HG03139 (cell line): Measurements from ENCODE around the gene ZNF77.
"Not testable (repeated sequence)": the region's sequence is repeated elsewhere in the genome, so short reads cannot be mapped to it uniquely, and the experiment has no call there.

ENCODE experiments used
- ATAC-seq: cut with Tn5 transposase; IDR thresholded peaks from one replicate; pipeline ENCODE4 v1.9.1; 2021; ENCODE audit not compliant: unreplicated experiment

ZNF77 gene

GRCh38 chr19:2973229-2973628 is 28.5 kb upstream of the ZNF77 start:
- ATAC-seq: no peak

- ATAC-seq: no peak
Measured at GRCh38 chr19:2970201-2970835, 25.5 kb upstream of the ZNF77 start.

DNA sequence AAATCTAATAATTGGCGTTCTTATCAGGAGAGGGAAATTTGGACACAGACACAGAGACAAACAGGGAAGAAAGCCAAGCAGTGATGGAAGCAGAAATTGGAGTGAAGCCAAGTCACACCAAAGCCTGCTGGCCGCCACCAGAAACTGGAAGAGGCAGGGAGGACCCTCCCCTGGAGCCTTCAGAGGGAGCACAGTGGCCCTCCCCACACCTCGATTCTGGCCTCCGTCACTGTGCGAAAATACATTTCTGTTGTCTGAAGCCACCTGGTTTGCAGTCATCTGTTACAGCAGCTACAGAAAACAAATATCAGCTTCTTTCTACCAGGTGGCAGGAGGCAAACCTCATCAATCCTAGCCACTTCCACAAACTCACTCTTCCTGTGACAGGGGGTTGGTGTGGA is 24.3 kb upstream of the ZNF77 start:
- no peak for ATAC-seq

DNA sequence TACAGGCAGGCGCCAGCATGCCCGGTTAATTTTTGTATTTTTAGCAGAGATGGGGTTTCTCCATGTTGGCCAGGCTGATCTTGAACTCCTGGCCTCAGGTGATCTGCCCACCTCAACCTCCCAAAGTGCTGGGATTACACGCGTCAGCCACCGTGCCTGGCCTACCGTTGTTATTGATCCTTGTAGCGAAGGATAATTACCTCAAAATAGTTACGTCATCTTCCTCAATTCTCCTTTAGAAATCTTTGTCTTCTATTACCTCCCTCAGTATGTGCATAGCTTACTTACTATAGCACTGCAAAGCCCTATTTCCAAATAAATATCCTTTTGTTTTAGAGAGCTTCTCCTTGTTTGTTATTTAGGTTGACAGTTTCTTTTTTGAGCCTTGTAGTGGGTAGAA is 23.2 kb upstream of the ZNF77 start:
- ATAC-seq: no peak

DNA sequence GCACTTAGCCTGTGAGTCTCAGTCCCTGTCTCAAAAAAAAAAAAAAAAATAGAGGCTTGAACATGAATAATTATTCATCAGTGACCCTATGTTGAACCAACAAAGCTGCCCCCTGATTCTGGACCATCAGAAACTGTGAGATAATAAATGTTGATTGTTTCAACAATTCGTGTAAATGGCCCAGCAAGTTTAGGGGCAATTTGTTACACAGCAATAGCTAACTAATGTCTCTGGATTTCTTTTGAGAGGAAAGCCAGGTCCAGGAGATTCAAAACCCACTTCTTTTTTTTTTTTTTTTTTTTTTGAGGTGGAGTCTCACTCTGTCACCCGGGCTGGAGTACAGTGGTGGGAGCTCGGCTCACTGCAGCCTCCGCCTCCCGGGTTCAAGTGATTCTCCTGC is 20.1 kb upstream of the ZNF77 start:
- ATAC-seq: no peak

- ATAC-seq: not testable (repeated sequence)
Measured at GRCh38 chr19:2963631-2964030, 18.9 kb upstream of the ZNF77 start.

GRCh38 chr19:2963122-2963521 is 18.4 kb upstream of the ZNF77 start:
- no peak for ATAC-seq

DNA sequence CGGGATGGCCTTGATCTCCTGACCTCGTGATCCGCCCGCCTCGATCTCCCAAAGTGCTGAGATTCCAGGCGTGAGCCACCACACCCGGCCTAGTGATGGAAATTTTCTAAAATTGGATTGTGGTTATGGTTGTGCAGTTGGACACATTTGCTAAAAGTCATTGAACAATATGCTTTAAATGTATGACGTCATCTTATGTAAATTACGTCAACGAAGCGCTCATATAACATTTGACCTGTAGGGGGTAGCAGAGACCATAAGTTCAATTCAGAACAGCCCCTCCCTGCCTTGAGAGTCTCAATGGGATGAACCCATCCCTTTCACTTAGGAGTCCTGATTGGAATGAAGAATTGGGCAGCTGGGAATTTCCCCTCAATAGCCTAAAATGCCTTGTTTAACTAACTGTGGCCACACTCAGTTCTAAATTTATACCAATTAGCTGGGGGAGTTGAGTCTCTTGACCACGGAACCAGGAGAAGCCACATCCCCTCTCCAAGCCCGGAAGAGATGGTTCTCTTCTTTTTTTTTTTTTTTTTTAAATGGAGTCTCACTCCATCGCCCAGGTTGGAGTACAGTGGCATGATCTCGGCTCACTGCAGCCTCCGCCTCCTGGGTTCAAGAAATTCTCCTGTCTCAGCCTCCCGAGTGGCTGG is 17.4 kb upstream of the ZNF77 start:
- ATAC-seq: no peak

DNA sequence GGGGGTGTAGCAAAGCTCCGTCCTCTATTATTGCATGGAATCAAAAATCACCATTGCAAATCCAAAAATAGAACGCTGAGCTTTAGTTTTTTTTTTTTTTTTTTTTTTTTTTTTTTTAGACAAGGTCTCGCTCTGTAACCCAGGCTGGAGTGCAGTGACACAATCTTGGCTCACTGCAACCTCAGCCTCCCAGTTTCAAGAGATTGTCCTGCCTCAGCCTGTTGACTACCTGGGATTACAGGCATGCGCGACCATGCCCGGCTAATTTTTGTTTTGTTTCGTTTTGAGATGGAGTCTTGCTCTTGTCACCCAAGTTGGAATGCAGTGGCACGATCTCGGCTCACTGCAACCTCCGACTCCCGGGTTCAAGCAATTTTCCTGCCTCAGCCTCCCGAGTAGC is 15.3 kb upstream of the ZNF77 start:
- ATAC-seq: no peak

- ATAC-seq: no peak
Measured at GRCh38 chr19:2957160-2957559, 12.4 kb upstream of the ZNF77 start.

DNA sequence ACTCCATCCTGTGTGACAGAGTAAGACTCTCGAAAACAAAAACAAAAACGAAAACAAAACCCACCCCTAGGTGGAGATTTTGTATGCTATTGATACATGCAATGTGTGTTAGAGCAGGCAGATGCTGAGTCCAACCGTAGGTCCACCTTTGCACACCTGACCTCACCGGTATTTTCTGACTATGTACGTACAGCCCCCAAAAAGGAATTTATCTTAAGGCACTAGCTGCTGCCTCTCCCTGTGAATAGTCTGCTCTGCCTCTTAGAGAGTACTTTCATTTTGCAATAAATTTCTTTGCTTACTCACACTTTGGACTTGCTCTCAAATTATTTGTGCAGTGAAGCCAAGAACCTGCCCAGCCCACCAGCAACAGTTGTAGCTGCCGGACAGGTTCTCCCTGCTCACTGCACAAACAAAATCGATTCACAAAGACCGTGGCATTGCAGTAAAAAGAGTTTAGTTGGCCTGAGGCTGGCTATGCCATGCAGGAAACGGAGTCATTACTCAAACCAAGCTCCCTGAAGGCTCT is 8.2 kb upstream of the ZNF77 start:
- ATAC-seq: no peak

GRCh38 chr19:2950286-2951124 is 5.7 kb upstream of the ZNF77 start:
- peak; percentile 92 for ATAC-seq

- ATAC-seq: no peak
Measured at GRCh38 chr19:2949939-2950285, 5.1 kb upstream of the ZNF77 start.

DNA sequence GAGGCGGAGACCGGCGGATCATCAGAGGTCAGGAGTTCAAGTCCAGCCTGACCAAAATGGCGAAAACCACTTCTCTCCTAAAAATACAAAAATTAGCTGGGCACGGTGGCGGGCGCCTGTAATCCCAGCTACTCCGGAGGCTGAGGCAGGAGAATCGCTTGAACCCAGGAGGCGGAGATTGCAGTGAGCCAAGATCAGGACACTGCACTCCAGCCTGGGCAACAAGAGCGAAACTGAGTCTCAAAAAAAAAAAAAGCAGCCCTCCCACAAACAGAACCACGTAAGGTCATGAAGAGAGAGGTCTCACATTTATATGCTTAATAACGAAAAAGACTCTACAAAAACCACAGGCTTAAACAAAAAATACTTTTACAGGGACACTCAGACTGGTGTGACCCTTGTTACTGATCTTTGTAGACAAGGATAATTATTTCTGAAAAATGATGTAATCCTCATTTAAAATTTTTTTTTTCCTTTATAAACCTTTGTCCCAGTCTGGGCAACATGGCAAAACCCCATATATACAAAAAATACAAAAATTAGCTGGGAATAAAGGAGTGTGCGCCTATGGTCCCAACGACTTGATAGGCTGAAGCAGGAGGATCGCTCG is 909 bp upstream of the ZNF77 start:
- ATAC-seq: no peak

GRCh38 chr19:2944403-2944774 is 382 bp downstream of the ZNF77 start:
- ATAC-seq: no peak

DNA sequence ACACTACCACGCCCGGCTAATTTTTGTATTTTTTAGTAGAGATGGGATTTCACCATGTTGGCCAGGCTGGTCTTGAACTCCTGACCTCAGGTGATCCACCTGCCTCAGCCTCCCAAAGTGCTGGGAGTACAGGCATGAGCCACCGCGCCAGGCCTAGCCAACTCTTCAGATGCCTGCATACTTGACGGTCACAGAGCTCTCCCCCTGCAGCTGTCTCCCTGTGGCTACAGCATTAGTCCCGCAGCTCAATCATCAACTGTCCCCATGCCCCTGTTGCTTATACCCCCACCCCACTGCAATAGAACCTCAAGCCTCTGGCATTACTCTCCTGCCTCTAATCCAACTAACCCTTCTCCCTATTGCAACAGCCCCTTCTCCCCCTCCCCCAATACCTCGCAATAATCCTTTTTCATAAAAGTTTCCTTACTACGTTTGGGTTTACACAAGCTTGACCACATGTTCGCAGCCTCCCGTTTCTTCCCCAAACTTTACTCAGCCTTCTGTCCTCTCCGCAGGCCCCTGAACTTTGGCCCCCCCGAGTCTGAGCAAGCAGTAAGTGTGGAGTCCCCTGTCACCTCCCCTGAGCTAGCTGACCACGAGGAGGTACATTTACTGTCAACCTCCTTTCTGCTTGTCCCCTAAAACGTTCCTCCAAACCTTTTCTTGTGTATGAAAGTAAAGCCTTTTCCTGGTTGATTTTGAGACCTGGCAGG is 1.7 kb downstream of the ZNF77 start:
- ATAC-seq: no peak

- not testable (repeated sequence) for ATAC-seq
Measured at GRCh38 chr19:2935863-2936262, 8.9 kb downstream of the ZNF77 start.

- ATAC-seq: no peak
Measured at GRCh38 chr19:2933490-2933910, 11.3 kb downstream of the ZNF77 start.

DNA sequence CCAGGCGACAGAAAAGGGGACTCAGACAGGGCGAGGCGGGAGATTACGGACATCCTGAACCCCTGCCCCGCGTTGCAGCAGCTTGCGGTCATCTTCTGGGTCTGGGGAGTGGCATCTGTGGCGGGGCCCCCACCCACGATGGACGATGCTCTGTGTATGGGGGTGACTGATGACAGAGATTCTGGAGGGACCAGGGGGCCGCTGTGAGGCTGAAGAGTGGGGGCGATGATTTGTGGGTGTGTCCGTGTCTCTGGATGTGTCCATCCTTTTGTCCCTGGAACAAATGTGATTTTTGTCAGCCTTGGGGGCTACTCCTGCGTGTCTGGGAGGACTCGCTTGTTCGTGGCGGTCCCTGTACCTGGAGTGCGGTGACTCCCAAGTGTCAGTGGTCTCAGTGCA is 17.7 kb downstream of the ZNF77 start:
- no peak for ATAC-seq

DNA sequence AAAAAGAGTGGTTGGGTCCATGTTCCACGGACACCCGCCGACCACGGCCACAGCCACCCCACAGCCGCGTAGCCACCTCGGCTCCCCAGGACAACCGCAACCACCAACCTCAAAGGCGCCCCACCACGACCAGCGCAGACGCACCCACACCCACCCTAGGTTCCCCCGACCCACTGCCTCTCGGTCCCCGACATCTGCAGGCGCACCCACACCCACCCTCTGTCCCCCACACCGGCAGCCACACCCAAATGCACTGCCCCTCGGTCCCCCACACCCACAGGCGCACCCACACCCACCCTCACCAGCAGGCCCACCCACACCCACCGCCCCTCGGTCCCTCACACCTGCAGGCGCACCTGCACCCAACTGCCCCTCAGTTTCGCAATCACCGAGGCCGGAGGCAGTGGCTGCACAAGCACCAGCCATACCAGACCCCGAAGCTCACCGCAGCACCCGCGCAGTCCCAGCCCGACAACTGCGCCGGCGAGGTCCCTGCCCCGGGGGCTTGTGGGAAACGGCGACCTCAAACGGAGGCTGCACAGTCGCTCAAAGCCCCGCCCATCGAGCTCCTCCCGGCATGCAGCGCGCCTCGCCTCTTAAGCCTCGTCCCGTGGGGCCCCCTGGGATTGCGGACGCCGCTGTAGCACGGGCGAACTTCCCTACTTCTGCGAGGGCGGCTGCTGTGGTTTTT is 18.3 kb downstream of the ZNF77 start:
- no peak for ATAC-seq
